Measurements from ENCODE around the gene TRDN. TPM values are rescaled to one million over a fixed set of nuclear protein-coding genes. Genes with fewer than 3 reads are reported as not detected.

Gene TRDN
- total and polyA plus RNA-seq, 7 donors: under 0.01 to 1.2 TPM; not detected in 5

DNA sequence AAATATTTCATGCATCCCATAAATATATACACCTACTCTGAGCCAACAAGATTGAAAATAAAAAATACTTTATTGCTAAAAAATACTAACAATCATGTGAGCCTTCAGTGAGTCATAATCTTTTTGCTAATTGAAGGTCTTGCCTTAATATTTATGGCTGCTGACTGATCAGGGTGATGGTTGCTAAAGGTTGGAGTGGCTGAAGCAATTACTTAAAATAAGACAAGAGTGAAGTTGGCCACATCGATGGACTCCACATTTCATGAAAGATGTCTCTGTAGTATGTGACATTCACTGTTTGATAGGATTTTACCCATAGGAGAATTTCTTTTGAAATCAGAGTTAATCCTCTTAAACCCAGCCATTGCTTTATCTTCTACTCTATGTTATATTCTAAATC is 11.1 kb downstream of the TRDN start:
- intact Hi-C loops (cut with DNase I): no loop called here
- H3K4me3 ChIP-seq: no peak overlapping the region
- no peaks in the 10 kb centered on the region for H3K9me3 ChIP-seq
- H3K27ac ChIP-seq: no peak overlapping the region
- H3K27me3 ChIP-seq: no peaks in the 10 kb centered on the region
- no peaks in the 10 kb centered on the region for H3K36me3 ChIP-seq
- WGBS, 2 donors: 87 to 93% methylated on average over 1 of the region's 1 CpG
- TF ChIP-seq EP300 (IDR thresholded peaks at IDR 0.05): no peak
- TF ChIP-seq, protein P1, sequence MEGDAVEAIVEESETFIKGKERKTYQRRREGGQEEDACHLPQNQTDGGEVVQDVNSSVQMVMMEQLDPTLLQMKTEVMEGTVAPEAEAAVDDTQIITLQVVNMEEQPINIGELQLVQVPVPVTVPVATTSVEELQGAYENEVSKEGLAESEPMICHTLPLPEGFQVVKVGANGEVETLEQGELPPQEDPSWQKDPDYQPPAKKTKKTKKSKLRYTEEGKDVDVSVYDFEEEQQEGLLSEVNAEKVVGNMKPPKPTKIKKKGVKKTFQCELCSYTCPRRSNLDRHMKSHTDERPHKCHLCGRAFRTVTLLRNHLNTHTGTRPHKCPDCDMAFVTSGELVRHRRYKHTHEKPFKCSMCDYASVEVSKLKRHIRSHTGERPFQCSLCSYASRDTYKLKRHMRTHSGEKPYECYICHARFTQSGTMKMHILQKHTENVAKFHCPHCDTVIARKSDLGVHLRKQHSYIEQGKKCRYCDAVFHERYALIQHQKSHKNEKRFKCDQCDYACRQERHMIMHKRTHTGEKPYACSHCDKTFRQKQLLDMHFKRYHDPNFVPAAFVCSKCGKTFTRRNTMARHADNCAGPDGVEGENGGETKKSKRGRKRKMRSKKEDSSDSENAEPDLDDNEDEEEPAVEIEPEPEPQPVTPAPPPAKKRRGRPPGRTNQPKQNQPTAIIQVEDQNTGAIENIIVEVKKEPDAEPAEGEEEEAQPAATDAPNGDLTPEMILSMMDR (IDR thresholded peaks at IDR 0.05): no peak
- TF ChIP-seq POLR2A (IDR thresholded peaks at IDR 0.05): no peak
- TF ChIP-seq POLR2AphosphoS5 (IDR thresholded peaks at IDR 0.05): no peak
- no peaks in the 10 kb centered on the region for H3K4me1 ChIP-seq
- no peak for DNase-seq

DNA sequence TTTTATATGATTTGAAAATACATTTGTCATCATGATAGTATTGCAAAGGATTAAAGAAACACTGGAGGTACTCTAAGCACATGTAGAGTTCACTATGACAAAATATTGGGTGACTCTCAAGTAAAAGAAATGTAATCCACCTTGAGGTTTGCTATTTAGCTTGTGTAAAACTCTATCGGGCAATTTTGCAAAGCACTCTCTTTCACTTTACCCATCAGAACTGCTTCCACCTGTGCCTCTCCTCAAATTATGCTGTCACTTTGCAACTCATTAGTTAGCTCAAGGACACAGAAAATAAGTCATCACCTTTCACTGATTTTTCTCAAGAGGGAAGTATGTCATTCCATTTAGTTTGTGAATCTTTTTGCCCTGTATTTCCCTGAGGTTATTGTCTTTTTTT is 14.0 kb downstream of the TRDN start:
- Histone ChIP-seq H3K27me3 (no peaks in the 10 kb centered on the region), H3K36me3 (no peaks in the 10 kb centered on the region), H3K4me3 (no peak overlapping the region), H3K9me3 (no peaks in the 10 kb centered on the region), H3K27ac (no peak overlapping the region), H3K4me1 (no peaks in the 10 kb centered on the region)
- no peak for TF ChIP-seq POLR2AphosphoS5 (IDR thresholded peaks at IDR 0.05)
- TF ChIP-seq EP300 (IDR thresholded peaks at IDR 0.05): no peak
- no peak for TF ChIP-seq POLR2A (IDR thresholded peaks at IDR 0.05)
- TF ChIP-seq, protein P1 (IDR thresholded peaks at IDR 0.05): no peak
- no peak for DNase-seq
- intact Hi-C loops (cut with DNase I): no loop called here
- 80 to 94% methylated on average over 1 of the region's 1 CpG for WGBS, 2 donors

DNA sequence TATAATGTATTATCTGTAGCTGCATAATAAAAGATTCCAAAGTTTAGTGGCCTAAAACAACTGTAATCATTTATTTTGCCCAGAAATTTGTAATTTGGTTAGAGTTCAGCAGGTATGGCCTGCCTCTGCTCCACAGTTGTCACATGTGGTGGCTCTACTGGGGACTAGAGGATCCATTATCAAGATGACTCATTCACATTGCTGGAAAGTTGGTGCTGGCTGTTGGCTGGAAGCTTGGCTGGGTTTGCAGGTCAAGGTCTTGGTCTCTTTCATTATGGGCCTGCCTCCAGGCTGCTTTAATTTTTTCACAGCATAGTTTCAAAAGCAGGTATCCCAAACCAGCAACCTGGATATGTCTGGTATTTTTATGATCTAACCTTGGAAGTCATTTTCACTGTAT is 17.6 kb downstream of the TRDN start:
- intact Hi-C loops (cut with DNase I): no loop called here
- no peak overlapping the region for H3K4me3 ChIP-seq
- no peak for DNase-seq
- H3K27me3 ChIP-seq: no peaks in the 10 kb centered on the region
- H3K27ac ChIP-seq: no peak overlapping the region
- no peaks in the 10 kb centered on the region for H3K4me1 ChIP-seq
- H3K36me3 ChIP-seq: no peaks in the 10 kb centered on the region
- TF ChIP-seq POLR2AphosphoS5 (IDR thresholded peaks at IDR 0.05) (no peak), EP300 (IDR thresholded peaks at IDR 0.05) (no peak), POLR2A (IDR thresholded peaks at IDR 0.05) (no peak)
- TF ChIP-seq, protein P1 (IDR thresholded peaks at IDR 0.05): no peak
- H3K9me3 ChIP-seq: no peaks in the 10 kb centered on the region

DNA sequence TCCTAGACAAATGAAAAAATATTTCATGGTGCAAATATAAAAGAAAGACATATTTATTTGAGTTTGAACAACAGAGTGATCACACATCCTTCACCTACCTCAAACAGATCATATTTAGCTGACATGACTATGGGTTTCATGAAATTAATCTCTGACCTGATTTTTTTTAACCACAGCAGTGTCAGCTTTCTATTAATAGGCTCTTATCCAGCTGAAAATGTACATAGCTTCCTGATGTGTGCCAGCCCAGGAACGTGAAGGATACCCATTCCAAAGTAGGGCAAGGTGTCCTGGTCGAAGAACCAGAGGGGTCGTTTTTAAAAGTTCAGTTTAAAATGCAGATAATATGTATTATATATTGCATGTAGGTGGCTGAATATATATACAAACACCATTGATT is 19.8 kb downstream of the TRDN start:
- intact Hi-C loops (cut with DNase I): no loop called here
- Histone ChIP-seq H3K36me3 (no peaks in the 10 kb centered on the region), H3K9me3 (no peaks in the 10 kb centered on the region), H3K27me3 (no peaks in the 10 kb centered on the region), H3K4me3 (no peak overlapping the region), H3K4me1 (no peaks in the 10 kb centered on the region), H3K27ac (no peak overlapping the region)
- no peak for DNase-seq
- TF ChIP-seq EP300 (IDR thresholded peaks at IDR 0.05): no peak
- no peak for TF ChIP-seq POLR2AphosphoS5 (IDR thresholded peaks at IDR 0.05)
- TF ChIP-seq, protein P1 (IDR thresholded peaks at IDR 0.05): no peak
- no peak for TF ChIP-seq POLR2A (IDR thresholded peaks at IDR 0.05)
- 55 to 78% methylated on average over 3 of the region's 3 CpGs for WGBS, 2 donors

DNA sequence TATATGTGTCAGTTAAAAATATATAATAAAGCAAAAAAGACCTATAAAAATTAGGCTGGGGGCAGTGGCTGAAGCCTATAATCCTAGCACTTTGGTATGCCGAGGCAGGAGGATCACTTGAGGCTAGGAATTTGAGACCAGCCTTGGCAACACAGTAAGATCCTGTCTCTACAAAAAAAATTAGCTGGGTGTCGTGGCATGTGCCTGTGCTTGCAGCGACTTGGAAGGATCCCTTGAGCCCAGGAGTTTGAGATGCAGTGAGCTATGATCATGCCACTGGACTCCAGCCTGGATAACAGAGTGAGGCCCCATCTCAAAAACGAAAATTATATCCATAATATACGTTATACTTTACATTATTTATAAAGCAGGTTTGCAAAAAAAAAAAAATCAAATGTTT is 20.7 kb downstream of the TRDN start:
- no peak overlapping the region for H3K27ac ChIP-seq
- WGBS, 2 donors: 58 to 76% methylated on average over 5 of the region's 5 CpGs
- no peaks in the 10 kb centered on the region for H3K9me3 ChIP-seq
- TF ChIP-seq POLR2AphosphoS5 (IDR thresholded peaks at IDR 0.05): no peak
- no peak for TF ChIP-seq POLR2A (IDR thresholded peaks at IDR 0.05)
- TF ChIP-seq, protein P1 (IDR thresholded peaks at IDR 0.05): no peak
- TF ChIP-seq EP300 (IDR thresholded peaks at IDR 0.05): no peak
- no peak for DNase-seq
- H3K36me3 ChIP-seq: no peaks in the 10 kb centered on the region
- no peaks in the 10 kb centered on the region for H3K27me3 ChIP-seq
- H3K4me1 ChIP-seq: no peaks in the 10 kb centered on the region
- no peak overlapping the region for H3K4me3 ChIP-seq
- intact Hi-C loops (cut with DNase I): no loop called here

Data from sigmoid colon (tissue), 7 donors.